HG03108 (cell line): ENCODE results near the gene TSNAX.
A peak's percentile ranks its signal among the peaks of the same experiment; 100 is the strongest.

Source experiments
- ATAC-seq: cut with Tn5 transposase; IDR thresholded peaks from one replicate; pipeline ENCODE4 v1.9.1; 2021; ENCODE audit warnings: moderate library complexity; ENCODE audit not compliant: unreplicated experiment

Gene TSNAX

DNA sequence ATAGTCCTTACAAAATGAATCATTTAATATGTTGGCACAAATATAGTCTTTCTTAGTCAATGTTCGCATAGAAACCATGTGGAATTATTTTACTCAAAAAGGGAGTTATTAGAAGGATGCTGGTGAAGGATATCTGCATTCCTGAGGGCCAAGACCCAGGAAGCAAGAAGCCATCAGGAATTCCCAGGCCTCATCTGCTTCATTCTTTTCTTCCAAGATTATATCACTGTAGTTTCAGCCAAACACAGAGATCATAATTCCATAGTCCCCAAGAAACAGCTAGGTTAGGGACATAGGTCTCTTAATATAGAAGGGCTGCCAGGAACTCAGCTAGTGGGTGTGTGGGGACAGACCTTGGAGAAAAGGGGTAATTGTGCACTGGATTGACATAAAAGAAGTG, 69.5 kb downstream of the TSNAX start:
- no peak for ATAC-seq

DNA sequence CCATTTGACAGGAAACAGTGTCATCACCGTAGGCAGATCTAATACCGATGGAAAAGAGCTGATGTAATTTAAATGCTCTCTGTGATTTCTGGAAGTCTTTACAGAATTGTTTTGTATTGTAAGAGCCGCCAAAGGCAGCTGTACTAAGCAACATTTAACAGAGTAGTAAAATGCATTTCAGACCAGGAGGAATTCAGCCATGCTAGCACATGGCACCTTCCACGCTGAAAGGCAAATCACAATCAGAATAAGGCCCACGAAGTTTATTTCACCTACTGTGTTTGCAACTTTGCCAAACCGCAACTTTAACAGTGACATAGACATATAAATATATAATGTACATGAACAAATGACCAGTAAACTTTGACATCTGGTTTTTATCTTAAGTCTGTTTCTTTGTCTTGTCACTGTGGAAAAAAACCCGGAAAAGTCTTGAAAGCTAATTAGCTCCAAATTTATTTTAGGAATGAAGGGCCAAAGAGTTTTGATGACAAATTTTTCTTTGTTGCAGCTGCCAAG, 72.0 kb downstream of the TSNAX start:
- no peak for ATAC-seq

DNA sequence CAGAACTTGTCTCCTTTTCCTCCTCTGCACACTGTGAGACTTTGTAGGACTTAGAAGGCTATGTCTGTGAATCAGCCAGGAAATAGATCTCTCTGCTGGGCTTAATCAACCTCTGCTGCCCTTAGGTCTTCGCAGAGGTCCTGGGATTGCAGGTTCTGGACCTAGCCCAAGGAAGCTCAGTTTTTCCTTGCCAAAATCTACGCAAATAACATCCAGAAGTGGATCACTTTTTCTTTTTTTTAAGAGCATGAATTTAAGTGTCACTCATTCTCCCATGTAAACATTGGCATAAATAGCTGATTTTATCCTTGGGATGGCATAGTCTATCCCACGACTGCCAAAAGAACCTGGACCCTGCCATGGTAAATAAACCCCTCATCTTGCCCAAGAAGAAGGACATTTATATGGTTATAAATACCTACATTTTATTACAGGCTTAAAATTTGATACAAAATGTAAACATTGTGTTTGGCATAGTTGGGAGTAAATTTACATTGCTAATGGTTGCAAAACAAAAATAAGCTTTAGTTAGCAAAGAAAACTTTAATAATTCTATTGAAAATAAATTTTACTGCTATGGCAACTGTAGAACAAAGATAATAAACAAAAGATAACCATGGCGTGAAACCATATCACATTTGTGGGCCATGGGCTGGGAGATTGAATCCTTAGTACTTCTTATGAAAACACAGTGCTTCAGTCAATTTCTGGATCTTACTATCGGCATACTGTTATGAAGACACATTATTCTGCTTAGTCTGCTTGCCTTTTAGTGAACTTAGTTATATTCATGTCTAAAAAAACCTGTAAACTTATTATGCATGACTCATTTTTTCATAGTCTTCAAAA, 73.6 kb downstream of the TSNAX start:
- no peak for ATAC-seq

DNA sequence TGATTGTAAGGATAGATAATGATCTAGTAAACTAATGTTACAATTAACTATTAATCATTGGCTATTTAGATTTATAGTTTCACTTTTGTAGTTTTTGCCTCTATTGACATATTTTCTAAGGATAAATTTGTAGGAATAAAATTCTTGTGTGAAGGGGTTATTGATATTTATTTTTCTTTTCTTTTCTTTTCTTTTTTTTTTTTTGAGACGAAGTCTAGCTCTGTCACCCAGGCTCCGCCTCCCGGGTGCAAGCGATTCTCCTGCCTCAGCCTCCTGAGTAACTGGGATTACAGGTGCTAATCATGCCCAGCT, 74.2 kb downstream of the TSNAX start:
- no peak for ATAC-seq

- ATAC-seq, result peak; percentile 78
Observed at GRCh38 chr1:231603598-231604275, 75.3 kb downstream of the TSNAX start.

DNA sequence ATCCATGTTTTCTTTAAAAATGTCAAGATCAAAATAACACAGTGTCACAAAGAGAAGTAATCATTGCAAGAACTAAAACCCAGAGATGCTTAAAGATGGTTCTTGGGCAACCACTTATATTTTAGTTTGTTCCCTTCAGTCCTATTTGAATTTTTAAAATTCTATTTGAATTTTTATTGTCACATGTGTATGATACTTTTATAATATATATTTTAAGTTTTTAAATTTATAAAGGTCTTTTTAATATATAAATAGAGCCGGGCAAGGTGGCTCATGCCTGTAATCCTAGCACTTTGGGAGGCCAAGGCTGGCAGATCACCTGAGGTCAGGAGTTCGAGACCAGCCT, 75.8 kb downstream of the TSNAX start:
- no peak for ATAC-seq

GRCh38 chr1:231605149-231606100, 77.0 kb downstream of the TSNAX start:
- no peak for ATAC-seq

DNA sequence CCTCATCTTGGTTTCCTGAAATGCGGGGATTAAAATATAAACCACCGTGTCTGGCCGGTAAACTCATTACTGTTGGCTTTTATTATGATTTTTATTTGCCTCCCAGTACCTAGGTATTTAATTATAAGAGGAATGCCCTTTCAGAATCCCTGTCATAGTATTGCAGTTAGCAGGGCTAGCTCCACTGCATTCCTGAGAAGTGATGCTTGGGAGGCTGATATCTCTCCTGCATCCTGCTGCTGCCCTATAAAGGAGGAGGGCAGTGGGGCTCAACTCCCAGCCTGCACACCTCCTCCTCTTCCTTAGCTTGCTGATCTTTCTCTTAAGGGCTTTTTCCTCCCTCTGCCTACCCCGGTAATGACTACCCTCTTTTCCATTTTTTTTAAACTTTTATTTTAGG, 78.2 kb downstream of the TSNAX start:
- no peak for ATAC-seq

DNA sequence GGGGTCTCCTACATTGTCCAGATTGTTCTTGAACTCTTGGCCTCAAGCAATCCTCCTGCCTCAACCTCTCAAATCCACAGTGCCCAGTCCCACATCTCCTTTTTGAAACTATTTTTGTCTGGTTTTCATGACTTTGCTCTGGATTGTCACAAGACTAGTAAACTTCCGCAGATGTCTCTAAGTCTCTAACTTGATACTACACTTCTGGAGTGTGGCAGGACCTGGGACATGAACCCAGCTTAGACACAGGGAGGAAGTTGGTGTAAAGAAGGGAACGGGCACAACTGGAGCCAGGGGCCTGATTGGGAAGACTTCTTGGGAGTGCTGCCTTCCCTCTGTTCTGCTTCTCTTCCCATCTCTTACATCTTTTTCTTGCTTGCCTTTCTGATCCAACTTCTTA, 81.9 kb downstream of the TSNAX start:
- ATAC-seq, result no peak

DNA sequence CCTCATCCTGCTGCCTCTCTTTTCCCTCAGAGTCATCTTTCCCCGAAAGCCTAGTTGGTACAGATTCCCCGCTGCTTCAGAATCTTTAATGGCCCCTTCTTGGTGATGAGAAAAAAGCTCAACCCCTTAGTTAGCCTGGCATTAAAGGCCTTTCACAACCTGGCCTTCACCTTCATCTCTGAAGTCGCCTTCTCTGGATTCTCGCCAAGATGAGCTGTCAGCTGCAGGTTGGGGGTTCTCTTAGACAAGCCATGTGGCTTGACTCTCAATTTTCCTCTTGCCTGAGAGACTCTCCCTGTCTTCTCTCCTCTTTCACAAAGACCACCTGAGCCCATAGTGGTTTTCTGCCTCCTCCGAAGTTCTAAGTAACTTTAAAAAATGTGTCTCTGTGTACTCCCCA, 82.6 kb downstream of the TSNAX start:
- no peak for ATAC-seq

DNA sequence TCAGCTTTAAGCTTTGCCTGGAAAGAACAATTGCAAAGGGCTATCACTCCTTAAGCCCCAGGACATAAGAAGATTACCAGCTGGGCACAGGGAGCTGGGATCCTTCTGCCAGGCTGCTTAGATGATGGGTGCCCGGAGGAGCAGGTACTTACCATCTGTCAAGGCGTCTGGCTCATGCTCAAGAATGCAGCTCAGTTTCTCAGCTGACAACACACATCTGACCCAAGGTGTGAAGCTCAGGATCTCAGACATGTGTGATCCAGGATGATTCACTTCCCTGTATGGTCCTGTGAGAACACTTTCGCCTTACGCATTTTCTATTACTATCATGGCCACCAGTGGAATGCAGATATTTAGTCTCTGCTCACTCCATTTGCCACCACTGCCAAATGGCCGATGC, 83.4 kb downstream of the TSNAX start:
- ATAC-seq, result no peak

DNA sequence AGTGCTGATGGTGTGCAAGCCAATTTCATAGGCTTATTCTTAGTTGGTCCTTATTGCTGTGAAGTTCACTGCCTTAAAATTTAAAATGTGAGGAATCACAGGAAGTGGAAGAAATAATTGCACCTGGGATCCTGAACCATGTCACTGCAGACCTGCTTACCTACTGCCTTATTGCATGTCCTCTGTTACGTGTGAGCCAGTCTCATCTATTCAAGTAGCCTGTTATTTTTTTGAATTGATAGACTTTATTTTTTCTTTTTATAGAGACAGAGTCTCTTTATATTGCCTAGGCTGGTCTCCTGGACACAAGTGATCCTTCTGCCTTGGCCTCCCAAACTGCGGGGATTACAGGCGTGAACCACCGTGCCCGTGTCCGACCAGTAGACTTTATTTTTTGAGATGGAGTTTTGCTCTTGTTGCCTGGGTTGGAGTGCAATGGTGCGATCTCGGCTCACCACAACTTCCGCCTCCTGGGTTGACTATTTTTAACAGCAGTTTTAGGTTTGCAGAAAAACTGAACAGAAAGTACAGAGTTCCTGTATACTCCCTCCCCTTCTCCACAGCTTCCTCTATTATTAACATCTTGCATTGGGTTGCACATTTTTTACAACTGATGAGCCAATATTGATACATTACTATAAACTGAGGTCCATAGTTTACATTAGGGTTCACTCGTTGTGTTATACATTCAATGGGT, 84.1 kb downstream of the TSNAX start:
- peak; percentile 98 for ATAC-seq

DNA sequence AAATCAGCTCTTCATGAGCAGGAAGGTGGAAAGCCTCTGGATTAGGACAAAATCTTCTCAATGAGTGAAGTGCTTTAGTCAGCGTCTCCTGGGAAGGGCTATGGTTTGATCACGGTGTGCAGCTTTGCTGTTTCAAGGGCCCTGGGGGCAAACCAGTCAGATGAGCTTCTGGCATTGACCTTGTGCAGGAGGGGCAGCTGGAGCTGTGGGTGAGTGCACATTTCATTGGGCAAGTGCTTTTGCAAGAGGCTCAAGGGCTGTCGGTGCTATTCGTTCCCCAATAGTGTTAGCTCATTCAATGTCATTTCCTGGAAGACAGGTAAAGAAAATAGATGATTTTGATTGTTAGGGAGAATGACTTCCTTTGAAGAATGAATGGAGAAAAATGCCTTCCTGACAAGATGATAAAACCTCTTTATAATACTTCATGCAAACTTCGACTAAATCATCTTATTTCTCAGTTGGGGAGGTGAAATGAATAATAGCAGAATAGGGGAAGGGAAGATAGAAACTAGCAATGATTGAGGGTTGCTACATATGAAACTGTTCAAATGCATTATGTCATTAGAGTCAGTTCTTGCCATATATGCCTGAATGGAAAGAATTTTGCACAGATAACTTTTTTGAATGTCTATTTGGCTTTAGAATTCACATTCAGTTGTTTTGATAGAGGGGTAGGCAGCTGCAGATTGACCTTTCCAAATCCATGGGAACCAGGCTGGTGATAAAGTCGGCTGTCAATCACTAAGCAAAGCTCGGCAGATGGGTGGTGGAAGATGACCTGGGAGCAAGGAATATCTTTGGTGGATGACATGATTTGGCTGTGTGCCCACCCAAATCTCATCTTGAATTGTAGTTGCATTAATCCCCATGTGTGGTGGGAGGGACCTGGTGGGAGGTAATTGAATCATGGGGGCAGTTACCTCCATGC, 85.2 kb downstream of the TSNAX start:
- no peak for ATAC-seq
